Tibial nerve (tissue), 4 donors: Measurements from ENCODE around the gene WBP1.

Source experiments
- EP300 ChIP-seq, 2 donors: sonication (generic); formaldehyde crosslinking; IDR thresholded peaks; one replicate each; pipeline ENCODE4 v1.6.1; 2017; ENCODE audit warnings: antibody characterized with exemption in 2 of 2, mild to moderate bottlenecking in 1 of 2
- POLR2A ChIP-seq, 2 donors: fragments of 450-650 bp; IDR thresholded peaks; one replicate each; pipeline ENCODE4 v1.6.1; 2017; ENCODE audit warnings: antibody characterized with exemption in 2 of 2, mild to moderate bottlenecking in 2 of 2, moderate library complexity in 2 of 2
- TF ChIP-seq, protein P1 (sequence below), 5 experiments: fragments of 200-600 bp in 3 of 5; fragments of 450-650 bp in 2 of 5; sonication (generic) in 3 of 5; IDR thresholded peaks; one replicate each; pipeline ENCODE4 v1.5.1; 2016 to 2019; ENCODE audit warnings: antibody characterized with exemption in 5 of 5, mild to moderate bottlenecking in 3 of 5, moderate library complexity in 2 of 5

DNA sequence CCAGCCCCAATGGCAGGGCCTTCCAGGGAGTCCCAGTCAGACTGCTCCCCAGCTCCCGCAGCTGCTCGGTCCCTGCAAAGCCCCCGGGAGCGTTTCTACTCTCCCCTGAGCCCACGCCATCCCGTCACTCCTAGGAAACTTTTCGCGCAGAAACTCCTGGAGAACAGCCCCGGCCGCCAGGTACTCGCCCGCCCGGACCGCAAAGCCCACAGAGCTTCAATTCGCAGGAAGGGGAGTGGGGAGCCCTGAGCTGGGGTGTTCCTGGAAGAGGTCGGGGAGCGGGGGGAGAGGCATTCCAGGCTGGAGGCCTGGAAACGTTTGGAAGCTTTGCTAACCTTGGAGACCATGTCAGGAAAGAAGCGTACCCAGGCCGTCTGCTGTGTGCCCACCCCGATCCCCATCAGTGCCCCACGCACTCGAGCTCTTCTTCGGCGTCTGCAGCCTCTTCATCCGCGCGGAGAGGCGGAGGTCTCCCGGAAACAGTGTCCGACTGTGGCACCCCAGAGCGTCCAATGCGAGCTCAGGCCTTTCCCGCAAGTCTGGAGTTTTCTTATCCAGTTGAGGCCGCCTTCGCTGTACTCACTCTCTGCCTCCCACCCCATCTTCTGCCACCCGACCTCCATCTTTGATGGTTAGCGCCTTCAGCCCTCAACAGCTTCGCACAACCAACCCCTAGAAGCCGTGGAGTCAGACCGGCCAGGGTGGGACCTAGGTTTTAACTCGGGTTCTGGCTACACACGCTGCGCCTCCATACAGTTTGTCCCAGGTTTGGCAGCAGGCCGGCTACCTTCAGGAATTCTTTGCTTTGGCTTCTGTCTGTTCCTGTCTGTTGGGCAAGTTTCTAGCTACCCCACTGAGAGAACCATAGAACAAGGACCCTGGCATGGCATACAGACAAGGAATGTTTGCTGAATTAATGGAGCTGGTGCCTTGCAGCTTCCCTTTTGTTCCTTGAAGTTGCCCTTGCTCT, 45.6 kb downstream of the WBP1 start:
- TF ChIP-seq, protein P1, sequence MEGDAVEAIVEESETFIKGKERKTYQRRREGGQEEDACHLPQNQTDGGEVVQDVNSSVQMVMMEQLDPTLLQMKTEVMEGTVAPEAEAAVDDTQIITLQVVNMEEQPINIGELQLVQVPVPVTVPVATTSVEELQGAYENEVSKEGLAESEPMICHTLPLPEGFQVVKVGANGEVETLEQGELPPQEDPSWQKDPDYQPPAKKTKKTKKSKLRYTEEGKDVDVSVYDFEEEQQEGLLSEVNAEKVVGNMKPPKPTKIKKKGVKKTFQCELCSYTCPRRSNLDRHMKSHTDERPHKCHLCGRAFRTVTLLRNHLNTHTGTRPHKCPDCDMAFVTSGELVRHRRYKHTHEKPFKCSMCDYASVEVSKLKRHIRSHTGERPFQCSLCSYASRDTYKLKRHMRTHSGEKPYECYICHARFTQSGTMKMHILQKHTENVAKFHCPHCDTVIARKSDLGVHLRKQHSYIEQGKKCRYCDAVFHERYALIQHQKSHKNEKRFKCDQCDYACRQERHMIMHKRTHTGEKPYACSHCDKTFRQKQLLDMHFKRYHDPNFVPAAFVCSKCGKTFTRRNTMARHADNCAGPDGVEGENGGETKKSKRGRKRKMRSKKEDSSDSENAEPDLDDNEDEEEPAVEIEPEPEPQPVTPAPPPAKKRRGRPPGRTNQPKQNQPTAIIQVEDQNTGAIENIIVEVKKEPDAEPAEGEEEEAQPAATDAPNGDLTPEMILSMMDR (IDR thresholded peaks at IDR 0.05), result no peak
- TF ChIP-seq POLR2A (IDR thresholded peaks at IDR 0.05) (no peak), EP300 (IDR thresholded peaks at IDR 0.05) (no peak)
